HG02885 (cell line): ENCODE results near the gene KBTBD3.
A peak's percentile ranks its signal among the peaks of the same experiment; 100 is the strongest.
"Not testable (repeated sequence)": the region's sequence is repeated elsewhere in the genome, so short reads cannot be mapped to it uniquely, and the experiment has no call there.

Source experiments
- ATAC-seq: cut with Tn5 transposase; IDR thresholded peaks from one replicate; pipeline ENCODE4 v1.9.1; 2021; ENCODE audit warnings: mild to moderate bottlenecking; ENCODE audit not compliant: unreplicated experiment, poor library complexity

Gene KBTBD3

GRCh38 chr11:106061954-106062949 is 14.9 kb downstream of the KBTBD3 start:
- peak; percentile 42 for ATAC-seq

- ATAC-seq = no peak
Observed at GRCh38 chr11:106061249-106061784, 15.8 kb downstream of the KBTBD3 start.

- no peak for ATAC-seq
Observed at GRCh38 chr11:106059617-106060016, 17.5 kb downstream of the KBTBD3 start.

GRCh38 chr11:106058377-106058776 is 18.8 kb downstream of the KBTBD3 start:
- not testable (repeated sequence) for ATAC-seq

- no peak for ATAC-seq
Observed at GRCh38 chr11:106051103-106051502, 26.0 kb downstream of the KBTBD3 start.

GRCh38 chr11:106049727-106050476 is 27.2 kb downstream of the KBTBD3 start:
- no peak for ATAC-seq

- ATAC-seq = no peak
Observed at GRCh38 chr11:106047631-106048030, 29.5 kb downstream of the KBTBD3 start.

GRCh38 chr11:106043540-106043939 is 33.6 kb downstream of the KBTBD3 start:
- ATAC-seq = no peak

- no peak for ATAC-seq
Observed at GRCh38 chr11:106032861-106033260, 44.3 kb downstream of the KBTBD3 start.

- no peak for ATAC-seq
Observed at GRCh38 chr11:106031936-106032335, 45.2 kb downstream of the KBTBD3 start.

GRCh38 chr11:106031202-106031810 is 45.8 kb downstream of the KBTBD3 start:
- no peak for ATAC-seq

- no peak for ATAC-seq
Observed at GRCh38 chr11:106030609-106031008, 46.5 kb downstream of the KBTBD3 start.

- no peak for ATAC-seq
Observed at GRCh38 chr11:106022795-106023275, 54.3 kb downstream of the KBTBD3 start.

- ATAC-seq = peak; percentile 97
Observed at GRCh38 chr11:106021967-106022794, 55.0 kb downstream of the KBTBD3 start, which contains the start of gene MSANTD4. Gene MSANTD4 (minus strand): TSS chr11:106022240. CDS start chr11:106010917, 11,323 bp downstream.

- ATAC-seq = peak; percentile 12
Observed at GRCh38 chr11:106021181-106021966, 55.8 kb downstream of the KBTBD3 start.

GRCh38 chr11:106017093-106017492 is 60.1 kb downstream of the KBTBD3 start:
- ATAC-seq = no peak

- ATAC-seq = no peak
Observed at GRCh38 chr11:106015066-106015465, 62.1 kb downstream of the KBTBD3 start.

GRCh38 chr11:106014620-106015019 is 62.5 kb downstream of the KBTBD3 start:
- ATAC-seq = no peak

GRCh38 chr11:106014035-106014434 is 63.1 kb downstream of the KBTBD3 start:
- ATAC-seq = no peak
